ENCODE results near the gene MYO19.
A peak's percentile ranks its signal among the peaks of the same experiment; 100 is the strongest.
"Not testable (repeated sequence)": the region's sequence is repeated elsewhere in the genome, so short reads cannot be mapped to it uniquely, and the experiment has no call there.

The MYO19 gene

GRCh38 chr17:36533935-36534839 is 481 bp downstream of the MYO19 start:
- peak; percentile 33 for DNase-seq (ENCODE audit: low read depth)

DNA sequence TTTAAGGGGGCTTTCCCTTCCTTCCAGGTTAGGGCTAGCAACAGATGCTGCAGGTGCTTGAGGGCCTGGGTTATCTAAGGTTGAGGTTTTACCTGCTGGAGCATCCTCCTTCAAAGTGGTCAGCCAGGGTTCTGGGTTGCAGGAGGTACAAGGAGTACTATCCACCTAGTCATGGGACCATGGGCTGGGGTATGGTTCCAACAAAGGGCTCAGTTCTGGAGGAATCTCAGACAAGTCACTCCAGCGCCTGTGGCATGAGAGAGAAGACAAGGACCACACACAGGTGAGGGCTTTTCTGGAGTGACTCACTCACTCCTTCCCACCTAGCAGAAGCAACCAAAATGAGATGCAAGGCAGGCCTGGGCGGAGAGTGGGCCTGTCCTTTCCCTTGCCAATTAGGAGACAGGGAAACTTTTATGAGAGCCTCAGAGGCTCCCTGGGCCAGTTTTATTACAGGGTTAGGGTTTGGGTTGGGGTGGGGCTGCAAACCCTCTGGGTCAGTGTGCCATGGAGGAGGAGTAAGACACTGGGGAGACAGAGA is 2.2 kb downstream of the MYO19 start:
- no peak for DNase-seq (ENCODE audit: low read depth)

DNA sequence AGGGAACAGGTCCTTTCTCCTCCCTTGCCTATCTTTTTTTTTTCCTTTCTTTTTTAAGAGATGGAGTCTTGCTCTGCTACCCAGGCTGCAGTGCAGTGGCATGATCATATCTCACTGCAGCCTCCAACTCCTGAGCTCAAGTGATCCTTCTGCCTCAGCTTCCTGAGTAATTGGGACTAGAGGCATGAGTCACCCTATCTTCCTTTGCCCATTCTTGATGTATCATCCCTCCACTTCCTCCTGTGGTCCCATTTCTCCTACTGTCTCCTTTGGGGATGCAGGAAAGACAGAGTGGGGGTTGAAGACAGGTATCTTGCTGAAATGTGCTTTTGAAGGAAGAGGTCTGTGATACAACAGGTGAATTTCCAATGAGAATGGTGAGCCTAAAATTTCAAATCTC is 5.5 kb downstream of the MYO19 start:
- no peak for DNase-seq (ENCODE audit: low read depth)

DNA sequence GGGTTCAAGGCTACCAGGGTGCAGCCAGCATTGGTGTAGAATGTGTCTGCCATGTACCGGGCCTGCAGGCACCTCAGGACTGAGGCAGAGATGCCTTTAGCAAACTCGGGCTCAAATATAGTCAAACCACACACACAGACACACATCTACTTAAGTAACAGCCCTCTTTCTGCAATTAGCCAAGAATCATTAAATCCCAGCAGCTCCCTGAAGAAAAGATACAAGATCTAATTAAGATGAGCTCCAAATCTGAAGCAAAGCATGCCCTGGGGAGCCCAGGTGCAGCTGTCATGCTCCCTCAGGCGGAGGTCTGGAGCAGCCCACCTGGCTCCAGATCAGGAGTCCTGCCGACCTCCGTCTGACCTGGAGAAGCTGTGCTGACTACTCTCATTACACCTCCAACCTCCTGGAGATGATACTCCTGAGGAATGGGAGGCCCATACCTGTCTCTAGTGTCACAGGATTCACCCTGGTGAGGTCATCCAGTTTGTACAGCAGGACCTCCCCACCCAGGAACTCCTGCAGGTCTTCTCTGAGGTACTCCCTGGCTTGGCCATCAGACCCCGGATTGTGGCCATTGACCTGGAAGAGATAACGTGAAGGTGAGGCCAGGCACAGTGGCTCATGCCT is 6.9 kb downstream of the MYO19 start:
- no peak for DNase-seq (ENCODE audit: low read depth)

DNA sequence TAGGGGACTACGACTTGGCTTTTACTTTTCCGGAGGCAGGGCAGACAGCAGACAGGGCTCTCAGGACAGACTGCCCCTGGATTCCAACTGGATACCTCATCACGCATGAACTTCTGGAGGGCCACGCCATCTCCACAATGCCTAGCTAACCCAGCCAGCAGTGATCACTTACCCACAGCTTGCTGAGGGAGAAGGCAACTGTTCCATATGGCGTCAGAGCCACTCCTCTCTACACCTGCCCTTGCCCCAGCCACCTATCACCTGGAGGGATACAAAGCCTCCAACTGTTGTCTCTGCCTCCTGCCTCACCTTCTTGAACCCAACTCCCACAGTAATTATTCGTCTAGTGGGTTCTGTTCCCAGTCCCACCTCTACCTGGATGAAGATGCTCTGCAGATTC is 8.8 kb downstream of the MYO19 start:
- no peak for DNase-seq (ENCODE audit: low read depth)

- DNase-seq (ENCODE audit: low read depth): no peak
Observed at GRCh38 chr17:36525113-36525512, 9.6 kb downstream of the MYO19 start.

DNA sequence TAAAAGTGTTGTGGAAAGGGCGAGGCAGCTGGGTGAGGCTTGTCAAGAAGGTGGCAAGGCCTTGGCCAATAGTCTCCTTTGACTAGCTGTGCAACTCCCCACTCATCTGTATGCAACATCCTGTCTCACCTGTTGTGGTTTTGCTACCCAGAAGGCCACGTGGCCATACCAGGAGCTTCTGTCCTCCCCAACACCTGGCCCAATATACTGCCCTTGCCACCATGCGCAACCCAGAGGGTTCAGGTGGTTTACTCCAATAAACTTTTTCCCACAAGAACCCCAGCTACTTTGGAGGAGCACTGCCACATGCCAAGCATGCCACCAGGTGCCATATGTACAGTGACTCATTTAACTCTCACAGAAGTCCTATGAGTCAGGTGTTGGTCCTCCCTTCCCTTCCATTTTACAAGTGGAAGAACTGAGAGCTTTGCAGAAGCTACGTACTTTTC is 10.2 kb downstream of the MYO19 start:
- DNase-seq (ENCODE audit: low read depth): no peak

DNA sequence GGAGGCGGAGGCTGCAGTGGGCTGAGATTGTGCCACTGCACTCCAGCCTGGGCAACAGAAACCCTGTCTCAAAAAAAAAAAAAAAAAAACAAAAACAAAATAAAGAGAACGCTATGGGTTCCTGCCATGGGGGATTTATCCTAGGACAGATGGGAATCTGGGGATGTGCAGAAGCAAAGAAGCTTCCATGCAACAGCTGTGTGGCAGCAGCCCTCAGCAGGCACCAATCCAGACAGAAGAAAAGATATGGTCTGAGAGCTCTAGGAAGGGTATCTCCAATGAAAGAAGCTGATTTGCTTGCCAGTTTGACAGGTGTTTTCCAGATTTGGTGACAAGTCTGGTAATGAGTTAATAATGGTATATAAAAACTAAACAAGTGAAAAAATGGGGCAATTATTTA is 11.6 kb downstream of the MYO19 start:
- no peak for DNase-seq (ENCODE audit: low read depth)

DNA sequence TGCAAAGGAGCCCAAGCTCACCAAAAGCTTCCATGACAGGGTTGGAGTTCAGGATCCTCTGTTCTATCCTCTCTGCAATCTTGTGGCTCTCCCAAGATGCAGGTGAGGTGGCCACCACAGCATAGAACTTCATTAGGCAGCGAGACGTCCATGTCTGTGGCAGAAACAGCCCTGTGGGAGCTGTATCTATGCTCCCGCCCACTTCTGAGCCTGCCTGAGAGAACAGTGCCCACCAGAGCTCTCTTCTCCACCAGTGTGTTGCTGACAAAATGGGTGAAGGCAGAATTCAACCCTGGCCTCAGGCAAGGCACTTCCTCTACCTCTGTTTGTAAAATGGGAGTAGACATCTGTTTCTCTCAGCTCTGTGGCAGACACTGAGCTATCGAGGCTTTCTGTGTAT is 18.8 kb downstream of the MYO19 start:
- DNase-seq (ENCODE audit: low read depth): no peak

GRCh38 chr17:36514856-36515255 is 19.8 kb downstream of the MYO19 start:
- no peak for DNase-seq (ENCODE audit: low read depth)

DNA sequence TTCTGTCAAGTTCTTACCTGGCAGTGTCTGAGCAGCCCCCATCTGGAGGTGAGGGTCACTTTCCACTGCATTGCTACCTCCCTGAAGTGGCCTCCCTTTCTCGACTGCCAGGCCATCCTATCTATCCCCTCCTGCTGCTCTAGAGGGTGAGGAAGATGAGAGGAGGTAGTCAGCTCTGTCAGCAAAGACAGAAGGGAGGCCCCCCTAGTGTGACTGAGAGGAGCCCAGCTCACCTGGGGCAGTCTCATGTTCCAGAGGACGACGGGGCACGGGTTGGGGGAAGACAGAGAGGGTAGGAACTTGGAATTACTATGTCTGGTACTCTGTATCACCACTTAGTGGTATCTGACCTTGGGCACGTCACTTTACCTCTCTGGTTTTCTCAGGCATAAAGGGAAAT is 22.0 kb downstream of the MYO19 start:
- DNase-seq (ENCODE audit: low read depth): no peak

DNA sequence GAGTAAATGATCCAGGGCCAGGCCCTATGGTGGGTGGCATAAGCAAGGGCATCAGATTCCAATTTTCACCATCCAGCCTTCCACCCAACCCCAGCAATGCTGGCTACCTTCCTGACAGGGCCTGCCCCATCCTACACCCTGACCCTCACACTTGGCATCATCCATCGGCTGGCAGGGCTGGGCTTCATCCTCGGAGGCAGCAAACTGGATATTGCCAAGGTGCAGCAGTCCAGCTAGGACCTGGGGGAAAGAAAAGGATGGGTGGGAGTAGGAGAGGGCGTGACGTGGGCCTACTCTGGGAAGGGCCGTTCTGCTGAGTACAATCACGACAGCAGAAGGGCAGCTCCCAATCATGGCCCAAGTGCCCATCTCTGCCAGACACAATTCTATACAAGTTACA is 23.5 kb downstream of the MYO19 start:
- no peak for DNase-seq (ENCODE audit: low read depth)

DNA sequence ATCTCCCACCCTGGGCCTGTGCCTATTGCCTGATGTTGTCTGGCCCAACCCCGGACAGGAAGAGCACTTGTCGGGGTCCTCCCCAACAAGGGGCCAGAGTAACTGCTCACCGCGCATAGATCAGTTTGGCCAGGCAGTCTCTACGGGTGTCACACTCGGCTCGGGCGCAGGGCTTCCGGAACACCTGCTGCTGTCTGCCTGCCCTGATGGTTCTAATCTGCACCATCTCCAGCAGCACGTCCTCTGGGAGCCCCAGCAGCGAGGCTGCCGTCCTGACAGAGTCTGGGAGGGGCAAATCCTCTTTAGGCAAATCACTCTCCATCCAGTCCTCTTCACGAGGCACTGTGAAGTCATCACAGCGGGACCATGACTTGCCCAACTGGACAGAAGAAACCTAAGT is 24.0 kb downstream of the MYO19 start:
- no peak for DNase-seq (ENCODE audit: low read depth)

- DNase-seq (ENCODE audit: low read depth): no peak
Observed at GRCh38 chr17:36509272-36509985, 25.2 kb downstream of the MYO19 start.

DNA sequence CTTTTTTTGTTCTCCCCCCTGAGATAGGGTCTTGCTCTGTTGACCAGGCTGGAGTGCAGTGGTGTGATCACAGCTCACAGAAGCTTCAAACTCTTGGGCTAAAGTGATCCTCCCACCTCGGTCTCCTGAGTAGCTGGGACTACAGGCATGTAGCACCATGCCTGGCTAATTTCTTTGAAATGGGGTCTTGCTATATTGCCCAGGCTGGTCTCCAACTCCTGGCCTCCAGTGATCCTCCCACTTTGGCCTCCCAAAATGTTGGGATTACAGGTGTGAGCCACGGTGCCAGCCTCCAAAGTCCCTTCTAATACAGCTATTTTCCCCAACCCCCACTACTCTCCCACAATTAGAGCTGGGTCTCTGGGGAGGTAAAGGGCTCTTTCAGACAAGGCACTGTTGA is 26.2 kb downstream of the MYO19 start:
- not testable (repeated sequence) for DNase-seq (ENCODE audit: low read depth)

DNA sequence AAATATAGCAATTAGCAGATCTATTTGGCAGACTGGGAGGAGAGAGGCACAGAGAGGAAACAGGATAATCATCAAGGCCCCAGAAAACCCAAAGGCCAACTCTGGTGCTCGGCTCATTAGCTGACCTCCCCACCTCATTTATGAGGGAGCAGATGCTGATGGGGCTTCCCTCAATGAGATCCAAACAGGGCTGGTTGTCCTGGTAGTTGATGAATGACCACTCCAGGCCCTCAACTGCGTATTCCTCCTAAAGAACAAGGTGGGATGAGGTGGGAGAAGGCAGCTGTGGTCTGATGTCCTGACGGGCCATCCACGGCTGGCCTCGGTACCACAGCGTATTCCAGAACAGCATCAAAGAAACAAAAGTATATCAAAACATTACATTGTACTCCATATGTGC is 27.4 kb downstream of the MYO19 start:
- DNase-seq (ENCODE audit: low read depth): no peak

- no peak for DNase-seq (ENCODE audit: low read depth)
Observed at GRCh38 chr17:36506831-36507230, 27.8 kb downstream of the MYO19 start.

- DNase-seq (ENCODE audit: low read depth): no peak
Observed at GRCh38 chr17:36506249-36506826, 28.3 kb downstream of the MYO19 start.

DNA sequence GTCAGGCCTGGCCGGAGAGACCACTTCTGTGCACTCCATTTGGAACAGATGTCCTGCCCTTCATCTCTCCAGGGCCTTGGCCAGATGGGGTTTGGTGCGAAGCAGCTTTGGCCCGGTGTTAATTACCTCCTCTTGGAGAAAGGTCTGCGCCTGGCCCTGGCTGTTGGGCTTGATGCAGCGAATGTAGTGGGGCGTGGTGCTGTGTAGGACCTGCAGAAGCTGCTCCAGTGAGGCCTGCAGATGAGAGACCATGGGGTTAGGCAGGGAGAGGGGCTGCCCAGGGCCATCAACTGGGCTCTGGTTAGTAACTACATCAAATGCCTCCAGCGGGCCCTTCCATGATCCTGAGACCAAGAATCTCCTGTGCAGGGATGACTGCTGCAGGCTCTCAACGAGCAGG is 29.5 kb downstream of the MYO19 start:
- no peak for DNase-seq (ENCODE audit: low read depth)

GRCh38 chr17:36504156-36504545 is 30.5 kb downstream of the MYO19 start:
- no peak for DNase-seq (ENCODE audit: low read depth)

GRCh38 chr17:36503456-36504155 is 31.1 kb downstream of the MYO19 start:
- DNase-seq (ENCODE audit: low read depth): no peak

GRCh38 chr17:36501963-36502362 is 32.7 kb downstream of the MYO19 start:
- no peak for DNase-seq (ENCODE audit: low read depth)

Measured in activated T-helper 1 cell treated with Interleukin-2 at 50 U/mL for 16 hours (primary cell).